ENCODE measurements around the gene IGSF8.

The IGSF8 gene

GRCh38 chr1:160085686-160086455, 12.5 kb downstream of the IGSF8 start:
- DNase-seq: peak; percentile 81

DNA sequence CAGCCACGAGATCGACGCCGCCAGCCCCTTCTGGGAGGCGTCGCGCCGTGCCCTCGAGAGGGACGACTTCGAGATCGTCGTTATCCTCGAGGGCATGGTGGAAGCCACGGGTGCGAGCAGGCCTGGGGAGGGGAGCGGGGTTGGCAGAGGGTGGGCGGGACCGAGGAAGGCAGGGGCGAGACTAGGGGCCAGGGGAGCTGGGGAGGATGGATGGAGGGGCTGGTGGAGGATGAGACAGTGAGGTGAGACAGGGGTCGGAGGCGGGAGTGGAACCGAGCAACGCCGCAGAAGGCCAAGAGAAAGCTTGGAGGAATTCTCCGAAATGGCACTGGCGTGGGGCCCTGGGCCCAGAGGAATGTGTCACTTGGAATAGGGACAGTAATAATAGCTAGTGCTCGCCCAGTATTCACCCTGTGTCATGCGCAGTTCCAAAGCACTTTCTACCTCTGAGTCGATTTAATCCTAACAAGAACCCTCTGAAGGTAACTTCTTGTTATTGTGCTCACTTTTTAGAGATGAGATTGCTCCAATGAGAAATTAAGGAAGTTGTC, 13.6 kb downstream of the IGSF8 start:
- no peak for DNase-seq

DNA sequence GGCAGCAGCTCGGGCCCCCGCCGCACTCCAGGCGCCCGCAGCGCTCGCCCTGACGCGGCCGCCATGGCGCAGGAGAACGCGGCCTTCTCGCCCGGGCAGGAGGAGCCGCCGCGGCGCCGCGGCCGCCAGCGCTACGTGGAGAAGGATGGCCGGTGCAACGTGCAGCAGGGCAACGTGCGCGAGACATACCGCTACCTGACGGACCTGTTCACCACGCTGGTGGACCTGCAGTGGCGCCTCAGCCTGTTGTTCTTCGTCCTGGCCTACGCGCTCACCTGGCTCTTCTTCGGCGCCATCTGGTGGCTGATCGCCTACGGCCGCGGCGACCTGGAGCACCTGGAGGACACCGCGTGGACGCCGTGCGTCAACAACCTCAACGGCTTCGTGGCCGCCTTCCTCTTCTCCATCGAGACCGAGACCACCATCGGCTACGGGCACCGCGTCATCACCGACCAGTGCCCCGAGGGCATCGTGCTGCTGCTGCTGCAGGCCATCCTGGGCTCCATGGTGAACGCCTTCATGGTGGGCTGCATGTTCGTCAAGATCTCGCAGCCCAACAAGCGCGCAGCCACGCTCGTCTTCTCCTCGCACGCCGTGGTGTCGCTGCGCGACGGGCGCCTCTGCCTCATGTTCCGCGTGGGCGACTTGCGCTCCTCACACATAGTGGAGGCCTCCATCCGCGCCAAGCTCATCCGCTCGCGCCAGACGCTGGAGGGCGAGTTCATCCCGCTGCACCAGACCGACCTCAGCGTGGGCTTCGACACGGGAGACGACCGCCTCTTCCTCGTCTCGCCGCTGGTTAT, 14.2 kb downstream of the IGSF8 start:
- DNase-seq: peak; percentile 79

- DNase-seq: no peak
These were observed 15.5 kb downstream of the IGSF8 start for GRCh38 chr1:160082926-160083325.

DNA sequence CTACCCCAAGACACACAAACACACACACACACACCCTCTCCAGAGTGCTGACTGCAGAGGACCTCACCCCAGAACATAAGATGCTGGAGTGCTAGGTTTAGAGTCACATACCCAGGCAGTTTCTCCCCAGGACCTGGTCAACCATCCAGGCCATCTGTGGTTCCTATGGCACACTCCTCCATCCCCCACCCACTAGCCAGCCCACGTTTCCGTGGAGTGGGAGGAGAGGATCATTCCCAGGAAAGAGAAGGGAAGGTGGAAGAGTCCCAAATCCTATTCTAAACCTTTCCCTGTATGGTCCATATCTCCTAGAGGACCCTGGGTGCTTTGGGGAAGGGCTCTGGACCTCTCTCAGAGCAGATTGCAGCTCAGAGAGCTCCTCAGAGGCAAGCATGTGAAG, 15.9 kb downstream of the IGSF8 start:
- no peak for DNase-seq

DNA sequence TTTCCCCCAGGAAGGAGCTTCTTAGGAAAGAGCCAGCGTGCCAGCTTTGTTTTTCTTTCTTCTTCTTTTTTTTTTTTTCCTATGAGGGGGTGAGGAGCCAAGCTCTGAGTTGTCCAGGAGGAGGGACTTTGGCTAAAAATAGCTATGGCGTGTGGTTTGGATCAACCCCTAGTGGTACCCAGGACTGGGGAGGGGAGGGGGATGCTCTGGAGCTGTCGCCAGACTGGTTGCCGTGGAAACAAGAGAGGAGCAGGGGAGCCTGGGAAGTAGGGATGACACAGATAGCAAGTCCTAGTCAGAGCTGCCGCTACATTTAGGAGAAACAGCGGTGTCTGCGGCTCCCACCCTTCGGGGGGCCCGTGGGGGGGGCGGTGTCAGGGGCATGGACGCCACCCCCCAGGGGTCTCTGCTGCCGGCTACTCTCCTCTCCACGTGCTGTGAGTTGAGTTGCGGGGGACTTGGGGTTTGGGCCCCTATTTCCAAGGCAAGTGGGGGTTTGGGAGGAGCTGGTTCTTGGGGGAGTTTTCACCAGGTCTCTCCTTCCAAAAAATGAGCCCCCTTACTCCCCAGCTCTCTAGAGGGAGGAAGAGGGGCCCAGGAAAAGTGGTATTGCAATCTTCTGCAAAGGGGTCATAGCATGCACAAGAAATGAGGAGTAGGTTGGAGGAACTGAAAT, 17.0 kb downstream of the IGSF8 start, which contains the start of gene KCNJ9:
Gene KCNJ9 (plus strand): TSS at position 278 of the 676 bp plus-strand sequence. CDS start 2,493 bp downstream, outside the sequence.
- no peak for DNase-seq

GRCh38 chr1:160080381-160081100, 17.9 kb downstream of the IGSF8 start:
- DNase-seq: no peak

GRCh38 chr1:160079448-160079847, 19.0 kb downstream of the IGSF8 start:
- no peak for DNase-seq

DNA sequence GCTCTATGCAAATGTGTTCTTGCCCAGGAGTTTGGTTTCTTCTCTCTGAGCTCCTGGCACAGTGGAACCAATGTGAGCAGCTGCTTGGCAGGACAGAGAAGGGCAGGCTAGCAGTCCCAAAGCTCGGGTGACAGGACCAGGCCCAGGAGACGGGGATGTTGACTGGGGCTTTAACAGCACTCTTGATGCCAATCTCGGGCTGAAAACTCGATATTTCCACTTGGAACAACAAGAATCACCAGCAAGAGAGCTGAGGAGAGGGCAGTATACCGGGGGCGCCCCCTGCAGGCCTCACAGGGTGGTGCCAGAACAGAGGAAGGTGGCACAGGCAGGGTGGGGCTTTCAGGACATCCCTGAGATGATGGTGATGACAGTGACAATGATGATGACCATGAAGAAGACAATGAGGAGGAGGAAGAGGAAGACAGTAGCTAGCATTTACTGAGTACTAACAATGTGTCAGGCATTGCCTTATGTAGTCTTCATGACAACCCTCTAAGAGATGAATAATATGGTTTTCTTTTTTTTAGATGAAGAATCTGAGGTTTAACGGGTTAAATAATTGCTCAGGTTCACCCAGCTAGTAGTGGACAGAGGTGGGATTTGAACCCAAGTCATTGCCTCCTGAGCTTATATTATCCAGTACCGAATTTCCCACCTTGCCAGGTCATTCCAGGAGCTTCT, 19.8 kb downstream of the IGSF8 start:
- DNase-seq: peak; percentile 55

- no peak for DNase-seq
These were observed 20.9 kb downstream of the IGSF8 start for GRCh38 chr1:160077486-160077885.

DNA sequence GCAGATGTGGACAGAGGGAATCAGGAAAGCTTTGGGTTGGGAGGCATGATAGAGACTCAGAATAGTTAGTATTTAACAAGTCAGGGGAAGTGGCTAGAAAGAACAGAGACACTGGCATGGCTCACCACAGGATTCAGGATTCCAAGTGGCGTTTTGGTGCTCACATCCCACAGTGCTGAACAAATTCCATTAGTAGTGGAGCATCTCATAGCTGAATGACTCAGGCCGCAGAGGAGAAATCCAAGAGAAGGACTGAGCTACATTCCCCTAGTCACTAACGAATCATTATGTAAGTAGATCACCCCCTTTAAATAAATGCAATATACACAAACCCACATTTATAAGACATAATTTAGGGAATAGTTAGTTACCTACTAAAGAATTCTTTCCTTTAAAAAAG, 22.1 kb downstream of the IGSF8 start:
- DNase-seq: no peak

DNA sequence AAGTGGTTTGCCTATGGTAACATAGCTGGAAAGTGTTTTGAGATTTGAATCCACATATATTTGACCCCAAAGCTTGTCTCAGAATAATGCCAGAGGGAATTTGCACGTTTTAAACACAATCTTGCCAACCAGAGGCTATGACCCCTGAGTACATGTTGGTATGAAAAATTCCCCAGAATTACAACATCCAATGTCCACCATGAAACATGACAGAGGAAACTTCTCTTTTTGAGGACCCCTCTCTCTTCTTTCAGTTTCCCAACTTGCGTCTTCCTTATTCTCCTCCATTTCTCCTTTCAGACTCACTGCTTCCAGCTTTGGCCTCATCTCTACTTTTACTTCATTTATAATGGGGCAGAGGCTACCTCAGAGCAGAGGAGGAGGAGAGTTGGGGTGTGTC, 22.6 kb downstream of the IGSF8 start:
- DNase-seq: no peak

GRCh38 chr1:160074865-160075264, 23.6 kb downstream of the IGSF8 start:
- DNase-seq: no peak

DNA sequence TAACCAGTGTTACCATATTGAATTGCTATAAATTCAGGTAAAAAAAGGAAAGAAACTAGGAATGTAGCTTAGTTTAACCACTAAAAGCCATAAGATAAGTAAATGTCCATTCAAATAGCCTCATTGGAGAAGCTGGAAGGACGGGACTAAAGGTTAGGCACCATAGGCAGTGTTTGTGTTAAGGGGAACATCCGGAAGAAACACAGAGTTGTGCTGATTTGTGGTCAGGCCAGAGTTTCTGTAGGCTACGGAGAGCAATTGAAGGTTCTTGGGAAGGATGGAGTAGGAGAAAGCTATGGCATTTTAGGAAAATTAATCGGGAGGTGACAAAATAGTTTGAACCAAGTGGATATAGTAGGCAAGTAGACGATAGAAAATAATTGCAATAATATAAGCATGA, 27.1 kb downstream of the IGSF8 start:
- no peak for DNase-seq

GRCh38 chr1:160070243-160071163, 27.9 kb downstream of the IGSF8 start:
- peak; percentile 82 for DNase-seq

- DNase-seq: no peak
These were observed 28.8 kb downstream of the IGSF8 start, which contains the start of gene KCNJ10 for GRCh38 chr1:160069460-160070231. Gene KCNJ10, minus strand, starts transcription at chr1:160070160. Its CDS starts 27,628 bp downstream, at chr1:160042532.

GRCh38 chr1:160068225-160068624, 30.2 kb downstream of the IGSF8 start:
- no peak for DNase-seq

- no peak for DNase-seq
These were observed 31.3 kb downstream of the IGSF8 start for GRCh38 chr1:160066829-160067745.

GRCh38 chr1:160064746-160065145, 33.7 kb downstream of the IGSF8 start:
- DNase-seq: no peak
